Transverse colon (tissue), 4 donors: ENCODE measurements around the gene SMIM7. TPM values are rescaled to one million over a fixed set of nuclear protein-coding genes. Genes with fewer than 3 reads are reported as not detected.

Experiments
- DNase-seq: peaks from one replicate; pipeline ENCODE4 v3.0.0-alpha.2; 2019
- H3K27ac ChIP-seq, 4 donors: fragments of 200-600 bp; sonication (generic); 2 replicates each; pipeline ENCODE4 v1.5.1; 2016 to 2018; ENCODE audit warnings: inconsistent platforms in 4 of 4
- H3K27me3 ChIP-seq: fragments of 200-600 bp; sonication (generic); 2 replicates; pipeline ENCODE4 v1.5.1; 2017; ENCODE audit warnings: inconsistent platforms
- H3K36me3 ChIP-seq, 4 donors: fragments of 200-600 bp; sonication (generic); 2 replicates each; pipeline ENCODE4 v1.5.1; 2017 to 2019; ENCODE audit warnings: inconsistent platforms in 4 of 4
- H3K4me1 ChIP-seq, 4 donors: fragments of 200-600 bp; sonication (generic); 2 replicates each; pipeline ENCODE4 v1.5.1; 2017 to 2020; ENCODE audit warnings: inconsistent platforms in 4 of 4
- H3K4me3 ChIP-seq, 4 donors: fragments of 200-600 bp; sonication (generic); 1 replicate in 1 of 4; 2 replicates in 3 of 4; pipeline versions ENCODE4 v1.5.1 to v1.6.1; 2017 to 2019; ENCODE audit warnings: inconsistent platforms in 4 of 4
- H3K9me3 ChIP-seq, 2 donors: fragments of 200-600 bp; sonication (generic); 2 replicates each; pipeline ENCODE4 v1.5.1; 2017 to 2019; ENCODE audit warnings: inconsistent platforms in 2 of 2
- EP300 ChIP-seq: sonication (generic); formaldehyde crosslinking; IDR thresholded peaks from one replicate; pipeline ENCODE4 v1.6.1; 2017; ENCODE audit warnings: antibody characterized with exemption, low read depth
- POLR2A ChIP-seq: fragments of 450-650 bp; IDR thresholded peaks from one replicate; pipeline ENCODE4 v1.6.1; 2016; ENCODE audit warnings: antibody characterized with exemption, mild to moderate bottlenecking, moderate library complexity
- POLR2AphosphoS5 ChIP-seq, 3 donors: sonication (generic); formaldehyde crosslinking; IDR thresholded peaks; one replicate each; pipeline ENCODE4 v1.6.1; 2016; ENCODE audit warnings: antibody characterized with exemption in 3 of 3
- WGBS, 2 donors: methylation state at CpG; one replicate each; pipeline ENCODE4 v1.1.5; 2018; ENCODE audit warnings: low coverage in 1 of 2; 5-methylcytosine and 5-hydroxymethylcytosine counted together
- in situ Hi-C, 4 donors: fragments of 200-750 bp; cut with MboI; loops; one replicate each; pipeline versions ENCODE4 v1.15.0 to v1.15.1; 2017; ENCODE audit warnings: low sequenced_read_pairs in 3 of 4, low pct_ligation_motif_present in 1 of 4, low pct_unique_long_range_greater_than_20kb in 1 of 4
- intact Hi-C: fragments of 100-400 bp; cut with DNase I; formaldehyde crosslinking; loops from one replicate; pipeline ENCODE4 v1.15.1; 2023; ENCODE audit warnings: low total_unique reads
- total RNA-seq, 4 donors: library from RNA; depleted of rRNA; stranded (reverse); fragments of >200 nt; gene quantifications; one replicate each; pipeline ENCODE4 v1.1.0, GENCODE V29; 2016
- TF ChIP-seq, protein P1 (sequence below), 5 experiments: fragments of 200-600 bp in 3 of 5; fragments of 450-650 bp in 2 of 5; sonication (generic) in 3 of 5; IDR thresholded peaks; 1 replicate in 2 of 5; 2 replicates in 3 of 5; pipeline ENCODE4 v1.5.1; 2016 to 2017; ENCODE audit warnings: antibody characterized with exemption in 5 of 5, inconsistent platforms in 3 of 5, mild to moderate bottlenecking in 2 of 5, moderate library complexity in 1 of 5

Gene SMIM7
- total RNA-seq, 4 donors from 2014 or later = 28.8 to 1,114 (median 108) TPM

- in situ Hi-C loops = no loop called here
These were observed 22.4 kb downstream of the SMIM7 start for GRCh38 chr19:16637535-16637934.

DNA sequence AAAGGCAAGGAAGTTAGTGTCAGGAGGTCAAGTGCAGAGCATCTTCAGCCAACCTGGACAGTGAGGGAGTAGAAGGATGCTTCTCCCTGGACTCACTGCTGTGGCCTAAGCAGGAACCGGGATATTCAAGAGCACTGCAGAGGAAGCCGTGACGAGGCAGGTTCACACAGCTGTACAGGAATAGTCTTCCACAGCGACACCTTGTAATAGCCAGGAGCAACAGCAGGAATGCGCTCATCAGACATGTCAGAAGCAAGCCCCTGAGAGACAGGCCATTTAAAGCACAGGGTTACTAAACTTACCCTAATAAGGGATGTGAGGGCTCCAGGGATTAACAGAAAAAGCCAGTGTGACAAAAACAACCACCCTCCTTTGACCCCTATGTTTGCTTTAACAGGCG is 28.5 kb downstream of the SMIM7 start:
- peaks cover 0 to 17% (median 4%) of the 10 kb centered on the region in 4 donors for H3K36me3 ChIP-seq

More at GRCh38 chr19:16637535-16637934, 22.4 kb downstream of the SMIM7 start:
- H3K4me1 ChIP-seq = no peaks in the 10 kb centered on the region
- no peak for DNase-seq
- peaks cover 0 to 29% (median 9%) of the 10 kb centered on the region in 4 donors for H3K36me3 ChIP-seq
- no peak overlapping the region for H3K4me3 ChIP-seq
- H3K27me3 ChIP-seq = no peaks in the 10 kb centered on the region
- H3K27ac ChIP-seq = no peak overlapping the region
- intact Hi-C loops = no loop called here
- TF ChIP-seq POLR2AphosphoS5 (IDR thresholded peaks at IDR 0.05) (no peak), POLR2A (no peak), EP300 (no peak)
- TF ChIP-seq, protein P1, sequence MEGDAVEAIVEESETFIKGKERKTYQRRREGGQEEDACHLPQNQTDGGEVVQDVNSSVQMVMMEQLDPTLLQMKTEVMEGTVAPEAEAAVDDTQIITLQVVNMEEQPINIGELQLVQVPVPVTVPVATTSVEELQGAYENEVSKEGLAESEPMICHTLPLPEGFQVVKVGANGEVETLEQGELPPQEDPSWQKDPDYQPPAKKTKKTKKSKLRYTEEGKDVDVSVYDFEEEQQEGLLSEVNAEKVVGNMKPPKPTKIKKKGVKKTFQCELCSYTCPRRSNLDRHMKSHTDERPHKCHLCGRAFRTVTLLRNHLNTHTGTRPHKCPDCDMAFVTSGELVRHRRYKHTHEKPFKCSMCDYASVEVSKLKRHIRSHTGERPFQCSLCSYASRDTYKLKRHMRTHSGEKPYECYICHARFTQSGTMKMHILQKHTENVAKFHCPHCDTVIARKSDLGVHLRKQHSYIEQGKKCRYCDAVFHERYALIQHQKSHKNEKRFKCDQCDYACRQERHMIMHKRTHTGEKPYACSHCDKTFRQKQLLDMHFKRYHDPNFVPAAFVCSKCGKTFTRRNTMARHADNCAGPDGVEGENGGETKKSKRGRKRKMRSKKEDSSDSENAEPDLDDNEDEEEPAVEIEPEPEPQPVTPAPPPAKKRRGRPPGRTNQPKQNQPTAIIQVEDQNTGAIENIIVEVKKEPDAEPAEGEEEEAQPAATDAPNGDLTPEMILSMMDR (IDR thresholded peaks at IDR 0.05) = no peak
- no peaks in the 10 kb centered on the region for H3K9me3 ChIP-seq

DNA sequence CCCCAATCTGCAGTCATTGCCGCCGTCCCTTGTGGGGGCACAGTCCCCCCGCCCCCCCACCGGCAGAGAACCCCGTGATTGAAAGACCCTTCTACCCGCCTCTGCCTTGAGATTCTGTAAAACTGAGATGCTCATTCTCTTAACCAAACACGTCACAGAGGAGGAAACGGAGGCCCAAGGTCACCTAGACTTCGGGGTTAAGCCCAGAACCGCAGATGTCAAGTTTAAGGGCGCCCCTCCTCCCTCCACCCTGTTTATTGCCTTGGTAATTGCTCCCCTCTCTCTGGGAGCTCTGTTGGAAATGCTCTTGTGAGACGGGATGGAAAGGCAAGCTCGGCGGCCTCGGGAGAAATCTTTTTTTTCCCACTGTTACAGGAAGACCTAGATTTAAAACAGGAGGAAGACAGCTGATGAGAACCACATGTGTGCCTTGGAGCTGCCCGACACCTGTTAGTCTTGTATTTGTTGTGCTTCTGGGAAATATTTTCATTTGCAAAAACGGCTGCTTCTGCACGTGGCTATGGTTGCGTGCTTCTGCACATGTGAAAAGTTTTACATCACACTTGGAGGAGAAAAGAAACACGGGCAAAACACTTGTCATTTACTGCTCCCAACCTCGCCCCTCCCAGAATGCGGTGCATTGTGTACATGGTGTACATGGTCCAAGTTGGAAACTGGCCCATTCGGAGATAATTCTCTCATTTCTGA is 30.8 kb downstream of the SMIM7 start:
- DNase-seq = peak; percentile 65
- Histone ChIP-seq H3K4me3 (peak overlapping the region; percentile 86 to 100 (median 99)), H3K27me3 (no peaks in the 10 kb centered on the region), H3K4me1 (peaks cover 20 to 33% (median 27%) of the 10 kb centered on the region in 4 donors), H3K36me3 (peaks cover 0 to 14% (median 4%) of the 10 kb centered on the region in 4 donors), H3K9me3 (no peaks in the 10 kb centered on the region), H3K27ac (peak overlapping the region; percentile 93 to 100 (median 96))
- intact Hi-C loops (loop anchor here (10.0 kb wide), 1 partner anchor 54 kb away; the partner anchor contains the start of gene SLC35E1), in situ Hi-C loops (no loop called here)
- TF ChIP-seq POLR2AphosphoS5 (IDR thresholded peaks at IDR 0.05) = peak; percentile 39 to 62 (median 42)
- TF ChIP-seq, protein P1 (IDR thresholded peaks at IDR 0.05) = no peak
- 4 to 7% methylated on average over 6 to 23 of the region's 23 CpGs for WGBS, 2 donors

More for the DNA sequence above, 28.5 kb downstream of the SMIM7 start:
- no peak for DNase-seq
- intact Hi-C loops = no loop called here
- Histone ChIP-seq H3K27ac (no peak overlapping the region), H3K9me3 (no peaks in the 10 kb centered on the region), H3K27me3 (no peaks in the 10 kb centered on the region), H3K4me1 (peaks cover 11 to 20% (median 19%) of the 10 kb centered on the region in 4 donors), H3K4me3 (no peak overlapping the region)
- in situ Hi-C loops = no loop called here
- 68 to 92% methylated on average over 4 to 6 of the region's 6 CpGs for WGBS, 2 donors
- TF ChIP-seq EP300 (no peak), POLR2AphosphoS5 (IDR thresholded peaks at IDR 0.05) (no peak), POLR2A (no peak)
- TF ChIP-seq, protein P1 (IDR thresholded peaks at IDR 0.05) = no peak

DNA sequence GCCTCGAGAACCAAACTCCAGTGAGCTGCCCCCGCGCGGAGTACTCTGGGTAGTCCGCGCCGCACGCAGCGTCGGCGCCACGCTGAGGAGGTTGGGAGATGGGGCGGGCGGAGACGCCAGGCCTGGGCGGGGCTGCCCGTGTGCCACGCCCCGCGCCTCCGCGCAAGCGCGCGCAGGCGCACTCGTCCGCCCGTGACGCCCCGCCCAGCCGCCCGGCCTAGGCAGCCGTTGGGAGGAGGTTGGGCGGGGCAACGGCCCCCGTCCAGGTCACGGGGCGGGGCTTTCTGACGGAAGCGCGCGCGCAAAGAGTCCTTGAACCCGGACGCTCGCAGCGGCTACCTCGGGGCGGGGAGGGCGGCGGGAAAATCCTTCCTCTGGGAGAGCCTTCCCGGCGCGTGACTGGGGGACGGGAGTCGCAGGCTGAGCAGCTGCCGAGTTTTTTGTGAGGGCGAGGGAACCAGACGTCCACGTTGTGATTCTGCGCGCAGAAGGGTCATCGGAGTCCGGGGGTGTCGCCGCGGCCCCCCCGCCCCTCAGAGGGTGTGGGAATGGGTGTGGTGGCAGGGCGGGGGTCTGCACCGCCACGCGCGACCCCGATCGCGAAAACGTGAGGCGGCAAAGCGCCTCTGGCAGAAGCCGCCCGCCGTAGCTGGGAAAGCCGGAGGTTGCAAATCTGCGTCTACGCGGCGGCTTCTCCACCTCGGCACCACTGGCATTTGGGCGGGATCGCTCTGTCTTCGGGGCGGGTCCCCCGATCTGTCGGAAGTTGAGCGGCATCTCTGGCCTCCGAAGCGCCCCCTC is 31.6 kb downstream of the SMIM7 start, which contains the start of gene MED26:
MED26 (minus strand) TSS at position 22 of the 801 bp plus-strand sequence. CDS start 261 bp downstream, outside the sequence.
- Histone ChIP-seq H3K4me1 (peaks cover 20 to 33% (median 27%) of the 10 kb centered on the region in 4 donors), H3K4me3 (peak within 1 kb of the TSS; percentile 86 to 100 (median 99)), H3K9me3 (no peaks in the 10 kb centered on the region), H3K36me3 (peaks cover 0 to 11% (median 3%) of the 10 kb centered on the region in 4 donors), H3K27me3 (no peaks in the 10 kb centered on the region), H3K27ac (peak within 1 kb of the TSS; percentile 93 to 100 (median 96))
- DNase-seq = peak; percentile 97
- intact Hi-C loops (loop anchor here (10.0 kb wide), 1 partner anchor 54 kb away; the partner anchor contains the start of gene SLC35E1), in situ Hi-C loops (no loop called here)
- peak; percentile 86 for TF ChIP-seq POLR2A
- no peak for TF ChIP-seq EP300
- peak; percentile 94 to 95 (median 94) for TF ChIP-seq POLR2AphosphoS5 (IDR thresholded peaks at IDR 0.05)
- TF ChIP-seq, protein P1 (IDR thresholded peaks at IDR 0.05) = peak in 1 of 5 experiments; percentile 14
- 0% methylated on average over 35 of the region's 98 CpGs; no CpG with 5 or more reads in 1 of the 2 donors for WGBS, 2 donors
